Keratinocyte (primary cell): Measurements from ENCODE around the gene ERRFI1. TPM values are rescaled to one million over a fixed set of nuclear protein-coding genes. Genes with fewer than 3 reads are reported as not detected.
A peak's percentile ranks its signal among the peaks of the same experiment; 100 is the strongest.

Experiments
- DNase-seq: peaks from one replicate; pipeline ENCODE4 v3.0.0-alpha.2; 2011; ENCODE audit warnings: low read depth, missing footprints, low spot score
- FAIRE-seq: peaks from 2 replicates; lab custom pipeline; 2011; peaks lifted over from hg19 to GRCh38; lab: Jason Lieb, UNC
- H2AFZ ChIP-seq: 2 replicates; pipeline ENCODE4 v1.6.0; 2012; ENCODE audit warnings: low read length, control low read depth, inconsistent platforms; ENCODE audit not compliant: control insufficient read depth
- H3K27ac ChIP-seq: 2 replicates; pipeline ENCODE4 v1.5.1; 2011; ENCODE audit warnings: low read length; ENCODE audit not compliant: control insufficient read depth, insufficient read depth
- H3K27me3 ChIP-seq: 3 replicates; pipeline ENCODE4 v1.6.0; 2011; ENCODE audit warnings: low read length; ENCODE audit not compliant: control insufficient read depth, insufficient read depth; ENCODE audit errors: extremely low read depth
- H3K36me3 ChIP-seq, 2 experiments: 2 replicates in 1 of 2; 3 replicates in 1 of 2; pipeline ENCODE4 v1.5.1; 2011; ENCODE audit warnings: low read length in 2 of 2, mild to moderate bottlenecking in 1 of 2; ENCODE audit not compliant: control insufficient read depth in 2 of 2, insufficient read depth in 2 of 2; ENCODE audit errors: extremely low read depth in 1 of 2
- H3K4me1 ChIP-seq: 3 replicates; pipeline ENCODE4 v1.5.1; 2011; ENCODE audit warnings: low read length; ENCODE audit not compliant: control insufficient read depth, insufficient read depth; ENCODE audit errors: extremely low read depth
- H3K4me2 ChIP-seq: 3 replicates; pipeline ENCODE4 v1.6.0; 2011; ENCODE audit warnings: low read depth, low read length; ENCODE audit not compliant: control insufficient read depth, insufficient read depth; ENCODE audit errors: extremely low read depth
- H3K4me3 ChIP-seq, 3 experiments: fragments of 200-600 bp in 1 of 3; sonication (generic) in 1 of 3; 2 replicates in 2 of 3; 3 replicates in 1 of 3; pipeline ENCODE4 v1.5.1; 2011 to 2016; ENCODE audit warnings: low read length in 3 of 3, mild to moderate bottlenecking in 3 of 3, control low read depth in 2 of 3, inconsistent platforms in 1 of 3, low read depth in 1 of 3, mixed read lengths in 1 of 3, mixed run types in 1 of 3, moderate library complexity in 1 of 3; ENCODE audit not compliant: control insufficient read depth in 2 of 3, insufficient read depth in 2 of 3; ENCODE audit errors: extremely low read depth in 1 of 3
- H3K79me2 ChIP-seq: 2 replicates; pipeline ENCODE4 v1.6.0; 2012; ENCODE audit warnings: low read length; ENCODE audit not compliant: control insufficient read depth, insufficient read depth
- H3K9ac ChIP-seq: 3 replicates; pipeline ENCODE4 v1.6.0; 2011; ENCODE audit warnings: low read length; ENCODE audit not compliant: control insufficient read depth, insufficient read depth; ENCODE audit errors: extremely low read depth
- H3K9me1 ChIP-seq: 3 replicates; pipeline ENCODE4 v1.6.0; 2011; ENCODE audit warnings: low read length; ENCODE audit not compliant: control insufficient read depth, insufficient read depth; ENCODE audit errors: extremely low read depth
- H3K9me3 ChIP-seq: 2 replicates; pipeline ENCODE4 v1.5.1; 2012; ENCODE audit warnings: low read depth, low read length; ENCODE audit not compliant: control insufficient read depth
- H4K20me1 ChIP-seq: 3 replicates; pipeline ENCODE4 v1.6.0; 2011; ENCODE audit warnings: low read length; ENCODE audit not compliant: control insufficient read depth, insufficient read depth; ENCODE audit errors: extremely low read depth
- CTCF ChIP-seq, 3 experiments: IDR thresholded peaks in 1 of 3; conservative IDR thresholded peaks in 1 of 3; optimal IDR thresholded peaks in 1 of 3; 2 replicates in 2 of 3; 3 replicates in 1 of 3; pipeline versions ENCODE3 to v1.5.1; 2011; ENCODE audit warnings: low read length in 3 of 3, mild to moderate bottlenecking in 3 of 3, moderate library complexity in 2 of 3, control low read depth in 1 of 3, inconsistent platforms in 1 of 3; ENCODE audit not compliant: insufficient read depth in 2 of 3; ENCODE audit errors: extremely low read depth in 1 of 3
- EZH2 ChIP-seq: IDR thresholded peaks from one replicate; pipeline ENCODE4 v1.6.1; 2012; ENCODE audit warnings: inconsistent platforms, mild to moderate bottlenecking, low read length, moderate library complexity
- dilution Hi-C: fragments of 300-500 bp; cut with MboI; formaldehyde crosslinking; loops from one replicate; pipeline ENCODE4 v1.7.0; 2020; ENCODE audit warnings: low sequenced_read_pairs; ENCODE audit not compliant: extremely low pct_ligation_motif_present
- polyA plus RNA-seq, 5 experiments: library from polyadenylated mRNA; depleted of rRNA in 3 of 5; stranded (reverse) in 3 of 5; stranded (forward) in 1 of 5; unstranded in 1 of 5; fragments of >200 nt; gene quantifications; 1 replicate in 1 of 5; 2 replicates in 3 of 5; 3 replicates in 1 of 5; pipeline versions ENCODE4 v1.2.1 to v1.2.3, GENCODE V29; 2011 to 2012; ENCODE audit warnings: missing spikeins in 2 of 5, low read depth in 1 of 5, low replicate concordance in 1 of 5

Gene ERRFI1
- polyA plus RNA-seq, 1 donor (not counting 4 experiments of a cell fraction or from before 2014, with no cell fraction given): 130 TPM

GRCh38 chr1:8047686-8048445 is 21.8 kb upstream of the ERRFI1 start:
- Histone ChIP-seq H3K79me2 (no peaks in the 10 kb centered on the region), H2AFZ (peak overlapping the region; percentile 44), H3K4me3 (peak overlapping the region in 1 of 3 experiments; percentile 11), H3K9ac (peak overlapping the region; percentile 49), H4K20me1 (no peaks in the 10 kb centered on the region), H3K27ac (peak overlapping the region; percentile 96), H3K36me3 (no peaks in the 10 kb centered on the region), H3K9me1 (no peaks in the 10 kb centered on the region), H3K4me2 (peak overlapping the region; percentile 61), H3K27me3 (no peaks in the 10 kb centered on the region), H3K9me3 (no peaks in the 10 kb centered on the region), H3K4me1 (peaks cover 37% of the 10 kb centered on the region)
- TF ChIP-seq EZH2: no peak
- TF ChIP-seq CTCF (optimal IDR thresholded peaks at IDR 0.05 in 1 of 3, IDR thresholded peaks at IDR 0.05 in 1 of 3, conservative IDR thresholded peaks at IDR 0.05 in 1 of 3; ENCODE audit: extremely low read depth in 1 of 3, insufficient read depth in 2 of 3, low read length in 3 of 3): no peak
- dilution Hi-C loops: no loop called here
- DNase-seq (no peak), FAIRE-seq (peak; percentile 57)

- H4K20me1 ChIP-seq: no peaks in the 10 kb centered on the region
- no peaks in the 10 kb centered on the region for H3K27me3 ChIP-seq
- peak overlapping the region; percentile 29 for H3K9ac ChIP-seq
- H3K4me3 ChIP-seq: no peak overlapping the region
- no peaks in the 10 kb centered on the region for H3K9me3 ChIP-seq
- dilution Hi-C loops: no loop called here
- FAIRE-seq (no peak), DNase-seq (no peak)
- no peak for TF ChIP-seq EZH2
- no peak for TF ChIP-seq CTCF (optimal IDR thresholded peaks at IDR 0.05 in 1 of 3, IDR thresholded peaks at IDR 0.05 in 1 of 3, conservative IDR thresholded peaks at IDR 0.05 in 1 of 3; ENCODE audit: extremely low read depth in 1 of 3, insufficient read depth in 2 of 3, low read length in 3 of 3)
- H3K27ac ChIP-seq: peak overlapping the region; percentile 96
- no peaks in the 10 kb centered on the region for H3K9me1 ChIP-seq
- peaks cover 37% of the 10 kb centered on the region for H3K4me1 ChIP-seq
- peak overlapping the region; percentile 39 for H2AFZ ChIP-seq
- H3K79me2 ChIP-seq: no peaks in the 10 kb centered on the region
- no peaks in the 10 kb centered on the region for H3K36me3 ChIP-seq
- H3K4me2 ChIP-seq: peak overlapping the region; percentile 61
Observed at GRCh38 chr1:8047112-8047511, 21.0 kb upstream of the ERRFI1 start.
